ENCODE results near the gene PLPPR1. TPM values are rescaled to one million over a fixed set of nuclear protein-coding genes. Genes with fewer than 3 reads are reported as not detected.

The PLPPR1 gene
- total RNA-seq, 1 experiment from 2014 or later, result 2.4 TPM

GRCh38 chr9:101333490-101333889, 305.0 kb downstream of the PLPPR1 start:
- Histone ChIP-seq H3T11ph (ENCODE audit: low read length) (no peak overlapping the region), H3K23ac (ENCODE audit: insufficient read length, low read depth, low read length) (no peak overlapping the region), H2BK120ac (ENCODE audit: low read depth, low read length, poor library complexity, severe bottlenecking) (no peak overlapping the region), H3K23me2 (ENCODE audit: insufficient read length, low read depth, low read length, poor library complexity, severe bottlenecking) (no peaks in the 10 kb centered on the region), H4K8ac (replicated peaks; ENCODE audit: insufficient read length, low read depth, low read length) (no peak overlapping the region), H3K27ac (ENCODE audit: insufficient read length, low read depth, low read length) (no peak overlapping the region), H2AK5ac (ENCODE audit: insufficient read length, low read length) (no peak overlapping the region), H3K27me3 (ENCODE audit: insufficient read depth, low read length) (no peaks in the 10 kb centered on the region), H2BK5ac (ENCODE audit: insufficient read length, low read length) (no peak overlapping the region), H4K5ac (ENCODE audit: insufficient read length, low read depth, low read length) (no peak overlapping the region), H3K4ac (ENCODE audit: low read depth, low read length) (no peak overlapping the region), H3K9me3 (ENCODE audit: control insufficient read depth, low read depth, low read length) (no peaks in the 10 kb centered on the region), H3K79me2 (ENCODE audit: insufficient read depth, low read length) (no peaks in the 10 kb centered on the region), H3K4me1 (ENCODE audit: insufficient read depth, low read length) (no peaks in the 10 kb centered on the region), H3K14ac (ENCODE audit: insufficient read depth, low read length) (no peak overlapping the region), H3K79me1 (ENCODE audit: insufficient read depth, low read depth, low read length, poor library complexity, severe bottlenecking) (no peaks in the 10 kb centered on the region), H3K4me2 (ENCODE audit: insufficient read depth, insufficient read length, low read length) (no peak overlapping the region), H2BK12ac (ENCODE audit: insufficient read length, low read depth, low read length) (no peak overlapping the region), H3K18ac (ENCODE audit: insufficient read length, low read depth, low read length) (no peak overlapping the region), H3K9ac (ENCODE audit: extremely low read depth, insufficient read length, low read length) (no peak overlapping the region), H2AFZ (ENCODE audit: low read length) (no peak overlapping the region), H4K20me1 (ENCODE audit: control insufficient read depth, insufficient read depth, insufficient read length) (no peaks in the 10 kb centered on the region), H2BK15ac (ENCODE audit: low read depth, low read length) (no peak overlapping the region), H3K56ac (ENCODE audit: insufficient read length, low read depth, low read length) (no peak overlapping the region), H2BK20ac (ENCODE audit: low read depth, low read length, poor library complexity, severe bottlenecking) (no peak overlapping the region), H4K91ac (ENCODE audit: insufficient read length, low read depth, low read length) (no peak overlapping the region)
- Mint-ChIP-seq H3K36me3 (ENCODE audit: insufficient read depth in 1 of 3, low read depth in 3 of 3) (peaks cover 0 to 6% (median 0%) of the 10 kb centered on the region in 3 experiments; a peak in 2 of 7 replicates), H3K4me3 (no peak overlapping the region), H3K9me3 (peaks cover 0 to 4% of the 10 kb centered on the region in 2 experiments; a peak in 2 of 5 replicates), H3K27ac (no peak overlapping the region), H3K27me3 (ENCODE audit: low read depth) (no peaks in the 10 kb centered on the region; the same call in 1 of the 2 replicates), H3K4me1 (peaks cover 4 to 5% of the 10 kb centered on the region in 2 experiments)
- no peak for TF ChIP-seq CTCF (conservative IDR thresholded peaks at IDR 0.05)
- no CpG with 5 or more reads among the region's 4 CpGs for WGBS (ENCODE audit: extremely low coverage, insufficient read length, low lambda C conversion rate)
- no peak for DNase-seq
